Measurements from ENCODE around the gene DOC2A. TPM values are rescaled to one million over a fixed set of nuclear protein-coding genes. Genes with fewer than 3 reads are reported as not detected.

DOC2A gene
- total and polyA plus RNA-seq, 12 donors: 0.27 to 2.7 (median 0.55) TPM; not detected in 6

GRCh38 chr16:29974291-29975133, 36.3 kb downstream of the DOC2A start:
- Histone ChIP-seq H3K27ac (peak overlapping the region; percentile 85 to 100 (median 94)), H3K36me3 (peaks cover 0 to 54% (median 28%) of the 10 kb centered on the region in 9 donors), H3K4me1 (peaks cover 3 to 56% (median 47%) of the 10 kb centered on the region in 9 donors), H3K9me3 (no peaks in the 10 kb centered on the region), H3K27me3 (no peaks in the 10 kb centered on the region), H3K4me3 (peak overlapping the region; percentile 69 to 99 (median 81))
- WGBS, 2 donors: 2 to 3% methylated on average over 31 of the region's 31 CpGs
- DNase-seq: peak; percentile 34 to 71
- TF ChIP-seq, protein P1, sequence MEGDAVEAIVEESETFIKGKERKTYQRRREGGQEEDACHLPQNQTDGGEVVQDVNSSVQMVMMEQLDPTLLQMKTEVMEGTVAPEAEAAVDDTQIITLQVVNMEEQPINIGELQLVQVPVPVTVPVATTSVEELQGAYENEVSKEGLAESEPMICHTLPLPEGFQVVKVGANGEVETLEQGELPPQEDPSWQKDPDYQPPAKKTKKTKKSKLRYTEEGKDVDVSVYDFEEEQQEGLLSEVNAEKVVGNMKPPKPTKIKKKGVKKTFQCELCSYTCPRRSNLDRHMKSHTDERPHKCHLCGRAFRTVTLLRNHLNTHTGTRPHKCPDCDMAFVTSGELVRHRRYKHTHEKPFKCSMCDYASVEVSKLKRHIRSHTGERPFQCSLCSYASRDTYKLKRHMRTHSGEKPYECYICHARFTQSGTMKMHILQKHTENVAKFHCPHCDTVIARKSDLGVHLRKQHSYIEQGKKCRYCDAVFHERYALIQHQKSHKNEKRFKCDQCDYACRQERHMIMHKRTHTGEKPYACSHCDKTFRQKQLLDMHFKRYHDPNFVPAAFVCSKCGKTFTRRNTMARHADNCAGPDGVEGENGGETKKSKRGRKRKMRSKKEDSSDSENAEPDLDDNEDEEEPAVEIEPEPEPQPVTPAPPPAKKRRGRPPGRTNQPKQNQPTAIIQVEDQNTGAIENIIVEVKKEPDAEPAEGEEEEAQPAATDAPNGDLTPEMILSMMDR (IDR thresholded peaks at IDR 0.05): no peak
- intact Hi-C loops (cut with DNase I): loop anchor here in 6 of 10 donors (2.0 to 10.0 kb wide), 6 partner anchors 20 to 170 kb away; partner anchors contain the start of genes HIRIP3 (in 2 of the 6), KCTD13 (in 2 of the 6), ALDOA (in 1 of the 6) and MAZ (in 1 of the 6)
- ATAC-seq: peak; percentile 8 to 74 (median 41)

GRCh38 chr16:29973384-29974246, 37.2 kb downstream of the DOC2A start, which contains the start of gene TAOK2:
TAOK2 (plus strand) TSS chr16:29973868; CDS start chr16:29977773, 3,905 bp downstream.
- intact Hi-C loops (cut with DNase I): loop anchor here in 7 of 10 donors (1.0 to 10.0 kb wide), 7 partner anchors 11 to 169 kb away; partner anchors contain the start of genes HIRIP3 (in 2 of the 7), KCTD13 (in 2 of the 7), ALDOA (in 1 of the 7) and MAZ (in 1 of the 7)
- DNase-seq (peak; percentile 99), ATAC-seq (peak; percentile 96 to 98 (median 98))
- H3K4me3 ChIP-seq: peak within 1 kb of the TSS; percentile 69 to 99 (median 81)
- peaks cover 0 to 54% (median 23%) of the 10 kb centered on the region in 9 donors for H3K36me3 ChIP-seq
- TF ChIP-seq, protein P1 (IDR thresholded peaks at IDR 0.05): peak in 1 of 9 donors; percentile 5
- peaks cover 3 to 49% (median 38%) of the 10 kb centered on the region in 9 donors for H3K4me1 ChIP-seq
- 1% methylated on average over 75 of the region's 75 CpGs for WGBS, 2 donors
- H3K27me3 ChIP-seq: no peaks in the 10 kb centered on the region
- H3K27ac ChIP-seq: peak within 1 kb of the TSS; percentile 85 to 100 (median 94)
- H3K9me3 ChIP-seq: no peaks in the 10 kb centered on the region

- Histone ChIP-seq H3K9me3 (no peaks in the 10 kb centered on the region), H3K27me3 (no peaks in the 10 kb centered on the region), H3K36me3 (peaks cover 0 to 54% (median 22%) of the 10 kb centered on the region in 9 donors), H3K4me1 (peaks cover 3 to 44% (median 33%) of the 10 kb centered on the region in 9 donors), H3K4me3 (peak overlapping the region in 6 of 10 donors; percentile 73 to 99 (median 81)), H3K27ac (peak overlapping the region in 6 of 10 donors; percentile 93 to 98 (median 96))
- 63 to 64% methylated on average over 6 of the region's 6 CpGs for WGBS, 2 donors
- intact Hi-C loops (cut with DNase I): loop anchor here in 6 of 10 donors (1.0 to 10.0 kb wide), 6 partner anchors 11 to 168 kb away; partner anchors contain the start of genes KCTD13 (in 2 of the 6), ALDOA (in 1 of the 6), MAZ (in 1 of the 6) and PAGR1 (in 1 of the 6)
- TF ChIP-seq, protein P1 (IDR thresholded peaks at IDR 0.05): no peak
- DNase-seq (no peak), ATAC-seq (no peak)
These were observed 37.8 kb downstream of the DOC2A start for GRCh38 chr16:29972992-29973383.

Data from heart right ventricle (tissue), 16 donors.